ENCODE data around the gene SNX9. TPM values are rescaled to one million over a fixed set of nuclear protein-coding genes. Genes with fewer than 3 reads are reported as not detected.
A peak's percentile ranks its signal among the peaks of the same experiment; 100 is the strongest.

The SNX9 gene
- total RNA-seq, 1 experiment from 2014 or later = 31.3 TPM

DNA sequence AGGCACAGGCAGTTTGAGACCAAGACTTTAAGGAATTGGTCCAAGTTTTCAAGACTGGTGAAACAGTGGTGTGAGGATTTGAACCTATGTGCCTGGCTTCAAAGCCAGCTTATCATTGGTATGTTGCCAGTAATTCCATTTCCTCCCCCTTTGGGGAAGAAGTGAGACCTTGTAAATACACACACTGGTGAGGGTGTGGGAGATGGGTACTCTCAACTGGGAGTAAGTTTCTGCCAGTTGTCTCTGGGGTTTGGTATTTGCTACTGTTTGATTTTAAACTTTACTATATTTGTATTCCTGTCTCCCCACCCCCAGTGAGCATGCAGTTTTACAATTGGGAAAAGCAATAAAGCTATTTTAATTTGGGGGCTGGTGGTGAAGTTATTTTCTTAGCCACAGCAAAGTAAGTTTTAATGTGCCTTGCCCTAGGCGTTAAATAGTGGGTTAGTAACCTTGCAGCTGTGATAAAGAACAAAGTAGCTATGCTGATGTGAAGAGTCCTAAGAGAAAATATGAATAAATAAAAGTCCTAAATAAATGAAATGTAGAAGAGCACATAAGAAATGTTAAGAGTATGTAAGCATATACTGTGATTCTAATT lies 31.0 kb downstream of the SNX9 start:
- no peak overlapping the region for H2AK5ac ChIP-seq (ENCODE audit: insufficient read length, low read length)
- no peak overlapping the region for H3K56ac ChIP-seq (ENCODE audit: insufficient read length, low read depth, low read length)
- H3K9ac ChIP-seq (ENCODE audit: extremely low read depth, insufficient read length, low read length) = no peak overlapping the region
- H4K91ac ChIP-seq (ENCODE audit: insufficient read length, low read depth, low read length) = no peak overlapping the region
- H3K9me3 ChIP-seq (ENCODE audit: control insufficient read depth, low read depth, low read length) = no peaks in the 10 kb centered on the region
- H3K23me2 ChIP-seq (ENCODE audit: insufficient read length, low read depth, low read length, poor library complexity, severe bottlenecking) = no peaks in the 10 kb centered on the region
- H2BK5ac ChIP-seq (ENCODE audit: insufficient read length, low read length) = no peak overlapping the region
- TF ChIP-seq, protein P1, sequence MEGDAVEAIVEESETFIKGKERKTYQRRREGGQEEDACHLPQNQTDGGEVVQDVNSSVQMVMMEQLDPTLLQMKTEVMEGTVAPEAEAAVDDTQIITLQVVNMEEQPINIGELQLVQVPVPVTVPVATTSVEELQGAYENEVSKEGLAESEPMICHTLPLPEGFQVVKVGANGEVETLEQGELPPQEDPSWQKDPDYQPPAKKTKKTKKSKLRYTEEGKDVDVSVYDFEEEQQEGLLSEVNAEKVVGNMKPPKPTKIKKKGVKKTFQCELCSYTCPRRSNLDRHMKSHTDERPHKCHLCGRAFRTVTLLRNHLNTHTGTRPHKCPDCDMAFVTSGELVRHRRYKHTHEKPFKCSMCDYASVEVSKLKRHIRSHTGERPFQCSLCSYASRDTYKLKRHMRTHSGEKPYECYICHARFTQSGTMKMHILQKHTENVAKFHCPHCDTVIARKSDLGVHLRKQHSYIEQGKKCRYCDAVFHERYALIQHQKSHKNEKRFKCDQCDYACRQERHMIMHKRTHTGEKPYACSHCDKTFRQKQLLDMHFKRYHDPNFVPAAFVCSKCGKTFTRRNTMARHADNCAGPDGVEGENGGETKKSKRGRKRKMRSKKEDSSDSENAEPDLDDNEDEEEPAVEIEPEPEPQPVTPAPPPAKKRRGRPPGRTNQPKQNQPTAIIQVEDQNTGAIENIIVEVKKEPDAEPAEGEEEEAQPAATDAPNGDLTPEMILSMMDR (conservative IDR thresholded peaks at IDR 0.05) = no peak
- H2BK12ac ChIP-seq (ENCODE audit: insufficient read length, low read depth, low read length) = no peak overlapping the region
- no peak overlapping the region for H3K4ac ChIP-seq (ENCODE audit: low read depth, low read length)
- H3K4me2 ChIP-seq (ENCODE audit: insufficient read depth, insufficient read length, low read length) = no peak overlapping the region
- H3T11ph ChIP-seq (ENCODE audit: low read length) = no peak overlapping the region
- H3K14ac ChIP-seq (ENCODE audit: insufficient read depth, low read length) = no peak overlapping the region
- peaks cover 50% of the 10 kb centered on the region; the same call in 1 of the 2 replicates for H3K79me2 ChIP-seq (ENCODE audit: insufficient read depth, low read length)
- no peak for DNase-seq
- H3K27ac ChIP-seq (ENCODE audit: insufficient read length, low read depth, low read length) = no peak overlapping the region
- Mint-ChIP-seq H3K27ac (0 out of 7 replicates have a peak overlapping the region, but pooled peaks of 1 of the 3 experiments have one; percentile 34), H3K4me1 (peaks cover 21 to 41% of the 10 kb centered on the region in 2 experiments), H3K27me3 (ENCODE audit: low read depth) (no peaks in the 10 kb centered on the region), H3K36me3 (ENCODE audit: insufficient read depth in 1 of 3, low read depth in 3 of 3) (peaks cover 12 to 15% (median 12%) of the 10 kb centered on the region in 3 experiments), H3K4me3 (no peak overlapping the region), H3K9me3 (peaks cover 13 to 14% of the 10 kb centered on the region in 2 experiments; a peak in 4 of 5 replicates)
- no CpG with 5 or more reads among the region's 1 CpG for WGBS (ENCODE audit: extremely low coverage, insufficient read length, low lambda C conversion rate)
- H3K27me3 ChIP-seq (ENCODE audit: insufficient read depth, low read length) = no peaks in the 10 kb centered on the region
- H3K4me1 ChIP-seq (ENCODE audit: insufficient read depth, low read length) = peaks cover 8% of the 10 kb centered on the region
- H2BK15ac ChIP-seq (ENCODE audit: low read depth, low read length) = no peak overlapping the region
- no peak overlapping the region for H4K5ac ChIP-seq (ENCODE audit: insufficient read length, low read depth, low read length)
- H2BK20ac ChIP-seq (ENCODE audit: low read depth, low read length, poor library complexity, severe bottlenecking) = no peak overlapping the region
- H2AFZ ChIP-seq (ENCODE audit: low read length) = no peak overlapping the region
- H2BK120ac ChIP-seq (ENCODE audit: low read depth, low read length, poor library complexity, severe bottlenecking) = no peak overlapping the region
- H3K23ac ChIP-seq (ENCODE audit: insufficient read length, low read depth, low read length) = no peak overlapping the region
- H4K20me1 ChIP-seq (ENCODE audit: control insufficient read depth, insufficient read depth, insufficient read length) = no peaks in the 10 kb centered on the region
- H3K18ac ChIP-seq (ENCODE audit: insufficient read length, low read depth, low read length) = no peak overlapping the region
- H4K8ac ChIP-seq (replicated peaks; ENCODE audit: insufficient read length, low read depth, low read length) = no peak overlapping the region
- H3K79me1 ChIP-seq (ENCODE audit: insufficient read depth, low read depth, low read length, poor library complexity, severe bottlenecking) = peaks cover 8% of the 10 kb centered on the region

All from H9 (cell line).